HFFc6 (cell line): Measurements from ENCODE around the gene DNASE2. TPM values are rescaled to one million over a fixed set of nuclear protein-coding genes. Genes with fewer than 3 reads are reported as not detected.
"Not testable (repeated sequence)": the region's sequence is repeated elsewhere in the genome, so short reads cannot be mapped to it uniquely, and the experiment has no call there.

ENCODE experiments used
- DNase-seq: peaks from one replicate; pipeline ENCODE4 v3.0.0-alpha.2; 2018
- H3K27ac Mint-ChIP-seq: 2 replicates; pipeline ENCODE4 v1.8.0; 2020; ENCODE audit warnings: mild to moderate bottlenecking, mixed read lengths
- H3K27me3 Mint-ChIP-seq: 2 replicates; pipeline ENCODE4 v1.8.0; 2021; ENCODE audit warnings: mild to moderate bottlenecking, moderate library complexity, mixed read lengths; ENCODE audit not compliant: insufficient read depth
- H3K36me3 Mint-ChIP-seq: 2 replicates; pipeline ENCODE4 v1.8.0; 2021; ENCODE audit warnings: low read depth, mixed read lengths
- H3K4me1 Mint-ChIP-seq: 2 replicates; pipeline ENCODE4 v1.8.0; 2020; ENCODE audit warnings: low read depth, mixed read lengths
- H3K4me3 Mint-ChIP-seq: 2 replicates; pipeline ENCODE4 v1.8.0; 2020; ENCODE audit warnings: mild to moderate bottlenecking, moderate library complexity, mixed read lengths
- H3K9me3 Mint-ChIP-seq: 2 replicates; pipeline ENCODE4 v1.8.0; 2020; ENCODE audit warnings: mild to moderate bottlenecking, mixed read lengths
- CTCF ChIP-seq: fragments of 200-600 bp; sonication (generic); IDR thresholded peaks from 2 replicates; pipeline ENCODE4 v1.5.0; 2021; ENCODE audit warnings: antibody characterized with exemption, mild to moderate bottlenecking
- total RNA-seq, 6 experiments: library from RNA; stranded (reverse); fragmentation: NEBNext Ultra II Directional; extraction: Animal tissue kit (Norgen Biotek cat#: 25700); gene quantifications; 2 replicates in 1 of 6; 3 replicates in 5 of 6; pipeline ENCODE4 v1.2.3, GENCODE V29; 2021

The DNASE2 gene
- total RNA-seq, 6 experiments from 2014 or later = 26.0 to 33.5 (median 28.4) TPM

DNA sequence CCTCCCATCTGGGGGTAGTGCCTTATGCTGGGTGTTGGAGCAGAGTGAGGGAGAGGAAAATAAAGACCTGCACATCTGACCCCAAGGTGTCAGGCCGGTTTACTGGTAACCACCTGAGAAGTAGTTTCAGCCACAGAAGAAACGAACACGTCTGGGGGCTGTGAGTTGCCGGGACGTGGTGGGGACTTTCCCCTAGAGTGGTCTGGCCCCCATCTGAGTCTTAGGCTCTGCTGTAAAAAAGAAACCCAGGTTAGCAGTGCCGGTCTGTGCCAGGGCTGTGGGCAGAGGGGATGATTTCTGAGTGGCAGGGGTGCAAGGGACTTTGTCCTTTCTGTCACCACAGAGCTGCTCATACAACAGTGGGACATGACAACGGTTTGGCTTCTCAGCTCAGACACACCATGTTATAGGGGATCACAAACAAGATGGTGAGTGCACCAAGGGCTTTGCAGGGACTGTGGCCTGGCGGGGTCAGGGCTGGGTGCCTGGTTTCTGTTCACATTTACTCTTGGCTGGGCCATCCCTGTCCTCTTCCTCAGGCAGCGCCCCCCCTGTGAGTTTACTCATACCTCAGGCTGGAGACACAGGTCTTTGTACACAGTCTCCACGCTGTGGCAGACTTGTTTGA lies 18.8 kb upstream of the DNASE2 start:
- Mint-ChIP-seq H3K4me1 (no peaks in the 10 kb centered on the region), H3K4me3 (no peak overlapping the region), H3K36me3 (peaks cover 4% of the 10 kb centered on the region; the same call in 1 of the 2 replicates), H3K27ac (no peak overlapping the region), H3K9me3 (no peaks in the 10 kb centered on the region), H3K27me3 (no peaks in the 10 kb centered on the region; the same call in 1 of the 2 replicates)
- TF ChIP-seq CTCF = no peak
- DNase-seq = no peak

- Mint-ChIP-seq H3K36me3 (peaks cover 4% of the 10 kb centered on the region; the same call in 1 of the 2 replicates), H3K4me1 (peaks cover 9% of the 10 kb centered on the region), H3K4me3 (no peak overlapping the region), H3K9me3 (no peaks in the 10 kb centered on the region), H3K27me3 (no peaks in the 10 kb centered on the region; the same call in 1 of the 2 replicates), H3K27ac (no peak overlapping the region)
- no peak for TF ChIP-seq CTCF
- DNase-seq = no peak
These were observed 15.2 kb upstream of the DNASE2 start for GRCh38 chr19:12896460-12896859.

DNA sequence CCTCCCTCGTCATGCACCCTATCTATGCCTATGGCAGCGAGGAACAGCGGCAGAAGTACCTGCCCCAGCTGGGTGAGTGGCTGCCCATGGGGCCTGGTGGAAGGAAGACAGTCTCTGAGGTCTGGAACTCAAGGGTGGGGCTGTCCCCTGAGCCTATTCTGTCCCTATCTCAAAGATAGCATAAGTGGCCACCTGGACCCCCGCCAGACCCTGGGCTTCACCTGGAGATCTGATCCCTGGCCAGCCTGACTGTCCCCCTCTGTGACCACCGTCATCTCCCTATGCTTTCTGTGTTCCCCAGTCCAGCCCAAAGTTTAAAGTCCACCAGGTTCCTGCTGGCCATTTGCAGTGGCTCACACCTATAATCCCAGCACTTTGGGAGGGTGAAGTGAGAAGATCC lies 12.3 kb upstream of the DNASE2 start:
- Mint-ChIP-seq H3K27ac (no peak overlapping the region), H3K4me1 (peaks cover 20% of the 10 kb centered on the region), H3K9me3 (no peaks in the 10 kb centered on the region), H3K4me3 (no peak overlapping the region), H3K27me3 (peaks cover 3% of the 10 kb centered on the region), H3K36me3 (peaks cover 4% of the 10 kb centered on the region; the same call in 1 of the 2 replicates)
- no peak for DNase-seq
- no peak for TF ChIP-seq CTCF

- no peak for DNase-seq
- TF ChIP-seq CTCF = no peak
- H3K27ac Mint-ChIP-seq = peak overlapping the region; percentile 79
- peaks cover 6% of the 10 kb centered on the region for H3K27me3 Mint-ChIP-seq
- H3K4me3 Mint-ChIP-seq = peak overlapping the region; percentile 97
- no peaks in the 10 kb centered on the region for H3K9me3 Mint-ChIP-seq
- no peaks in the 10 kb centered on the region for H3K36me3 Mint-ChIP-seq
- H3K4me1 Mint-ChIP-seq = peaks cover 20% of the 10 kb centered on the region
These were observed 10.3 kb upstream of the DNASE2 start for GRCh38 chr19:12891553-12892021.

- DNase-seq = peak; percentile 98
- peaks cover 20% of the 10 kb centered on the region for H3K4me1 Mint-ChIP-seq
- peak within 1 kb of the TSS; percentile 97 for H3K4me3 Mint-ChIP-seq
- H3K36me3 Mint-ChIP-seq = no peaks in the 10 kb centered on the region
- H3K27me3 Mint-ChIP-seq = peaks cover 6% of the 10 kb centered on the region
- H3K27ac Mint-ChIP-seq = peak within 1 kb of the TSS; percentile 79
- no peak for TF ChIP-seq CTCF
- no peaks in the 10 kb centered on the region for H3K9me3 Mint-ChIP-seq
These were observed 9.7 kb upstream of the DNASE2 start, which contains the start of gene GCDH for GRCh38 chr19:12890787-12891552. TSS of gene GCDH (plus strand) at chr19:12891160. CDS start at chr19:12891305, 145 bp downstream.

- not testable (repeated sequence) for H3K27me3 Mint-ChIP-seq, DNase-seq, H3K9me3 Mint-ChIP-seq, H3K36me3 Mint-ChIP-seq
- H3K27ac Mint-ChIP-seq = peak overlapping the region; percentile 79
- peaks cover 20% of the 10 kb centered on the region for H3K4me1 Mint-ChIP-seq
- peak overlapping the region; percentile 97 for H3K4me3 Mint-ChIP-seq
These were observed 9.1 kb upstream of the DNASE2 start for GRCh38 chr19:12890299-12890786.
